H1 (cell line): ENCODE measurements around the gene ANKRD9. TPM values are rescaled to one million over a fixed set of nuclear protein-coding genes. Genes with fewer than 3 reads are reported as not detected.

Experiments
- CTCF ChIA-PET: fragments of 300-600 bp; sonication (Branson Sonifier 250); formaldehyde crosslinking; loops from one replicate; lab custom pipeline; 2021; ENCODE audit not compliant: partially characterized antibody; lab: Charles Lee
- POLR2A ChIA-PET: fragments of 300-600 bp; sonication (Branson Sonifier 250); formaldehyde crosslinking; loops from one replicate; lab custom pipeline; 2021; ENCODE audit warnings: inconsistent platforms; ENCODE audit not compliant: partially characterized antibody; lab: Charles Lee
- DNase-seq, 2 experiments: peaks; one replicate each; pipeline versions ENCODE4 v3.0.0 to v3.0.0-alpha.2; 2010 to 2022; ENCODE audit warnings: low spot score in 2 of 2, low read depth in 1 of 2, mixed read lengths in 1 of 2
- FAIRE-seq: peaks from 2 replicates; lab custom pipeline; 2011; peaks lifted over from hg19 to GRCh38; lab: Jason Lieb, UNC
- H2AFZ ChIP-seq: 2 replicates; pipeline ENCODE4 v1.8.1; 2012; ENCODE audit warnings: low read length, inconsistent platforms
- H2AK5ac ChIP-seq: 2 replicates; pipeline ENCODE4 v1.6.1; 2013; ENCODE audit warnings: low read depth, low read length
- H2BK120ac ChIP-seq: replicated peaks from 2 replicates; pipeline ENCODE3; 2013; ENCODE audit warnings: low read depth, low read length, inconsistent platforms
- H2BK12ac ChIP-seq: 2 replicates; pipeline ENCODE4 v1.6.1; 2013; ENCODE audit warnings: low read depth, low read length
- H2BK15ac ChIP-seq: 2 replicates; pipeline ENCODE4 v1.6.1; 2013; ENCODE audit warnings: low read length
- H2BK20ac ChIP-seq: 2 replicates; pipeline ENCODE4 v1.6.1; 2013; ENCODE audit warnings: low read length
- H2BK5ac ChIP-seq: 2 replicates; pipeline ENCODE4 v1.6.1; 2013; ENCODE audit warnings: low read depth, low read length
- H3K14ac ChIP-seq: 2 replicates; pipeline ENCODE4 v1.6.1; 2013; ENCODE audit warnings: inconsistent platforms; ENCODE audit not compliant: insufficient read length
- H3K18ac ChIP-seq: 2 replicates; pipeline ENCODE4 v1.6.1; 2013; ENCODE audit warnings: low read length; ENCODE audit errors: extremely low read depth
- H3K23ac ChIP-seq: 2 replicates; pipeline ENCODE4 v1.6.1; 2013; ENCODE audit warnings: inconsistent platforms; ENCODE audit not compliant: insufficient read length
- H3K23me2 ChIP-seq: 2 replicates; pipeline ENCODE4 v1.6.1; 2013; ENCODE audit warnings: low read depth, low read length
- H3K27ac ChIP-seq: 2 replicates; pipeline ENCODE4 v1.6.1; 2011; ENCODE audit warnings: low read depth, low read length, inconsistent platforms
- H3K27me3 ChIP-seq, 4 experiments: replicated peaks in 1 of 4; 1 replicate in 1 of 4; 2 replicates in 3 of 4; pipeline versions ENCODE4 v1.6.1 to v1.8.1; 2011 to 2013; ENCODE audit warnings: low read length in 3 of 4, mild to moderate bottlenecking in 3 of 4, inconsistent platforms in 2 of 4, mixed read lengths in 2 of 4, moderate library complexity in 1 of 4; ENCODE audit not compliant: control insufficient read depth in 3 of 4, insufficient read depth in 3 of 4; ENCODE audit errors: extremely low read depth in 1 of 4
- H3K36me3 ChIP-seq, 4 experiments: 2 replicates each; pipeline versions ENCODE4 v1.6.1 to v1.8.1; 2011 to 2013; ENCODE audit warnings: mild to moderate bottlenecking in 4 of 4, low read length in 3 of 4, moderate library complexity in 2 of 4, control low read depth in 1 of 4, inconsistent platforms in 1 of 4; ENCODE audit not compliant: insufficient read depth in 4 of 4, control insufficient read depth in 2 of 4
- H3K4ac ChIP-seq: replicated peaks from 2 replicates; pipeline ENCODE3; 2013; ENCODE audit warnings: low read length, low read depth, mixed read lengths, inconsistent platforms; ENCODE audit not compliant: insufficient read length
- H3K4me1 ChIP-seq, 4 experiments: replicated peaks in 1 of 4; 1 replicate in 1 of 4; 2 replicates in 3 of 4; pipeline versions ENCODE4 v1.6.1 to v1.8.1; 2011 to 2013; ENCODE audit warnings: low read length in 3 of 4, inconsistent platforms in 2 of 4, mixed read lengths in 1 of 4; ENCODE audit not compliant: insufficient read depth in 4 of 4, control insufficient read depth in 3 of 4
- H3K4me2 ChIP-seq, 2 experiments: 2 replicates each; pipeline versions ENCODE4 v1.6.1 to v1.8.1; 2011 to 2013; ENCODE audit warnings: low read depth in 2 of 2, low read length in 2 of 2, control low read depth in 1 of 2, inconsistent platforms in 1 of 2, mild to moderate bottlenecking in 1 of 2; ENCODE audit not compliant: insufficient read depth in 1 of 2
- H3K4me3 ChIP-seq, 4 experiments: fragments of 200-600, 300-600 bp in 1 of 4; sonication (generic), shearing (Covaris generic), sonication (Bioruptor Twin) in 1 of 4; 2 replicates each; pipeline versions ENCODE4 v1.5.1 to v1.8.1; 2011 to 2016; ENCODE audit warnings: low read length in 4 of 4, low read depth in 3 of 4, control low read depth in 2 of 4, inconsistent platforms in 2 of 4, mild to moderate bottlenecking in 2 of 4, mixed read lengths in 1 of 4, moderate library complexity in 1 of 4; ENCODE audit not compliant: insufficient read depth in 2 of 4; ENCODE audit errors: extremely low read depth in 1 of 4
- H3K56ac ChIP-seq: replicated peaks from 2 replicates; pipeline ENCODE3; 2013; ENCODE audit warnings: low read depth, mild to moderate bottlenecking, mixed read lengths, low read length, inconsistent platforms; ENCODE audit not compliant: insufficient read length
- H3K79me1 ChIP-seq: 2 replicates; pipeline ENCODE4 v1.6.1; 2013; ENCODE audit warnings: low read depth, low read length, control low read depth
- H3K79me2 ChIP-seq, 2 experiments: 2 replicates each; pipeline versions ENCODE4 v1.6.1 to v1.8.1; 2012 to 2013; ENCODE audit warnings: low read length in 2 of 2, mild to moderate bottlenecking in 2 of 2, inconsistent platforms in 1 of 2; ENCODE audit not compliant: insufficient read depth in 2 of 2, control insufficient read depth in 1 of 2
- H3K9ac ChIP-seq, 4 experiments: replicated peaks in 1 of 4; 1 replicate in 1 of 4; 2 replicates in 3 of 4; pipeline versions ENCODE4 v1.6.1 to v1.8.1; 2011 to 2013; ENCODE audit warnings: low read depth in 3 of 4, low read length in 3 of 4, control low read depth in 2 of 4, mild to moderate bottlenecking in 2 of 4, moderate library complexity in 2 of 4, inconsistent platforms in 1 of 4; ENCODE audit errors: extremely low read depth in 1 of 4
- H3K9me3 ChIP-seq, 2 experiments: 2 replicates each; pipeline versions ENCODE4 v1.6.1 to v1.8.1; 2012 to 2013; ENCODE audit warnings: mild to moderate bottlenecking in 2 of 2, moderate library complexity in 2 of 2, control low read depth in 1 of 2, inconsistent platforms in 1 of 2, low read depth in 1 of 2, low read length in 1 of 2, mixed read lengths in 1 of 2; ENCODE audit not compliant: insufficient read depth in 2 of 2
- H4K20me1 ChIP-seq, 2 experiments: replicated peaks in 1 of 2; 2 replicates each; pipeline versions ENCODE3 to v1.8.1; 2011 to 2013; ENCODE audit warnings: inconsistent platforms in 2 of 2, low read length in 2 of 2, mild to moderate bottlenecking in 1 of 2; ENCODE audit not compliant: insufficient read depth in 2 of 2, control insufficient read depth in 1 of 2
- H4K5ac ChIP-seq: 2 replicates; pipeline ENCODE4 v1.6.1; 2013; ENCODE audit warnings: low read length, low read depth, mixed read lengths, inconsistent platforms; ENCODE audit not compliant: insufficient read length
- H4K8ac ChIP-seq: 2 replicates; pipeline ENCODE4 v1.8.0; 2013; ENCODE audit warnings: mild to moderate bottlenecking, moderate library complexity, low read length, inconsistent platforms; ENCODE audit not compliant: insufficient read depth; ENCODE audit errors: extremely low read depth
- H4K91ac ChIP-seq: replicated peaks from 2 replicates; pipeline ENCODE3; 2013; ENCODE audit warnings: low read length, mixed read lengths, inconsistent platforms; ENCODE audit not compliant: insufficient read length
- ATF2 ChIP-seq: IDR thresholded peaks from 2 replicates; pipeline ENCODE4 v1.6.1; 2012; ENCODE audit warnings: low read length, inconsistent platforms
- CBX8 ChIP-seq: fragments of 300-800, 300-1000 bp; sonication (generic); IDR thresholded peaks from 2 replicates; pipeline ENCODE4 v1.7.1; 2016; ENCODE audit warnings: low read depth, low read length, borderline replicate concordance
- CEBPB ChIP-seq: IDR thresholded peaks from 2 replicates; pipeline ENCODE4 v1.6.1; 2012; ENCODE audit warnings: low read depth, low read length
- E2F6 ChIP-seq: IDR thresholded peaks from 2 replicates; pipeline ENCODE4 v1.6.1; 2012; ENCODE audit warnings: inconsistent platforms
- JUND ChIP-seq: IDR thresholded peaks from 2 replicates; pipeline ENCODE4 v1.6.1; 2011; ENCODE audit warnings: mild to moderate bottlenecking, improper control_type of control experiment, low read length
- KDM5A ChIP-seq: fragments of 200-600 bp; IDR thresholded peaks from 2 replicates; pipeline ENCODE4 v1.7.1; 2012; ENCODE audit warnings: mild to moderate bottlenecking, low read length, inconsistent platforms, mixed read lengths
- SP1 ChIP-seq: IDR thresholded peaks from 2 replicates; pipeline ENCODE4 v1.6.1; 2011; ENCODE audit warnings: low read depth, low read length
- SP2 ChIP-seq: IDR thresholded peaks from 2 replicates; pipeline ENCODE4 v1.6.1; 2012; ENCODE audit warnings: mild to moderate bottlenecking, low read length, inconsistent platforms
- TBP ChIP-seq: IDR thresholded peaks from 2 replicates; pipeline ENCODE4 v1.6.1; 2011; ENCODE audit warnings: low read depth, low read length, improper control_type of control experiment
- TCF12 ChIP-seq: IDR thresholded peaks from 2 replicates; pipeline ENCODE4 v1.6.1; 2011; ENCODE audit warnings: low read depth, mild to moderate bottlenecking, low read length
- YY1 ChIP-seq: IDR thresholded peaks from 2 replicates; pipeline ENCODE4 v1.6.1; 2011; ENCODE audit warnings: low read depth, mild to moderate bottlenecking, low read length
- WGBS, 2 experiments: shearing (Covaris generic) in 1 of 2; methylation state at CpG; one replicate each; pipeline versions ENCODE4 v1.1.6 to v1.1.7; 2013 to 2015; ENCODE audit warnings: low lambda C conversion rate in 2 of 2, mixed read lengths in 2 of 2, inconsistent platforms in 1 of 2, low coverage in 1 of 2, missing lambda C conversion rate in 1 of 2; ENCODE audit not compliant: insufficient replicate concordance in 2 of 2, insufficient coverage in 1 of 2, insufficient read length in 1 of 2; ENCODE audit errors: extremely low coverage in 1 of 2, missing lambda C conversion rate in 1 of 2; 5-methylcytosine and 5-hydroxymethylcytosine counted together
- polyA plus RNA-seq, 7 experiments: library from polyadenylated mRNA; depleted of rRNA in 3 of 7; stranded (reverse) in 5 of 7; unstranded in 2 of 7; fragments of >200 nt in 5 of 7; fragments of 200-250 nt in 2 of 7; gene quantifications; 1 replicate in 5 of 7; 2 replicates in 1 of 7; 4 replicates in 1 of 7; pipeline versions ENCODE4 v1.2.1 to v1.2.3, GENCODE V29; 2011 to 2013; ENCODE audit warnings: missing spikeins in 2 of 7, mixed read lengths in 2 of 7
- total RNA-seq: library from RNA; stranded (reverse); fragmentation: NEBNext Ultra II Directional; extraction: Animal tissue kit (Norgen Biotek cat#: 25700); gene quantifications from 2 replicates; pipeline ENCODE4 v1.2.1, GENCODE V29; 2021

The ANKRD9 gene
- total and polyA plus RNA-seq, 2 of the 8 experiments (the other 6 are each of a cell fraction or from before 2014, with no cell fraction given) = 37.0 to 41.8 TPM

- 0 out of 8 replicates have a peak, but pooled peaks cover 0 to 3% (median 0%) of the 10 kb centered on the region in 4 experiments for H3K36me3 ChIP-seq
- H3K23ac ChIP-seq = no peak overlapping the region
- no peak overlapping the region for H2BK15ac ChIP-seq
- no peak overlapping the region for H2AFZ ChIP-seq
- no peak for DNase-seq
- no peaks in the 10 kb centered on the region; the same call in 1 of the 2 replicates for H3K23me2 ChIP-seq
- H2AK5ac ChIP-seq = no peak overlapping the region
- H3K4me1 ChIP-seq = no peaks in the 10 kb centered on the region; a peak in 1 of 7 replicates
- H4K5ac ChIP-seq = no peak overlapping the region
- no peaks in the 10 kb centered on the region; the same call in 1 of the 2 replicates for H3K79me1 ChIP-seq
- 89% methylated on average over 14 of the region's 14 CpGs; no CpG with 5 or more reads in 1 of the 2 experiments for WGBS, 2 experiments
- H3K27me3 ChIP-seq = no peaks in the 10 kb centered on the region; a peak in 1 of 7 replicates
- no peak overlapping the region for H3K27ac ChIP-seq
- no peak overlapping the region for H3K9ac ChIP-seq
- no peak overlapping the region for H3K4me3 ChIP-seq
- H3K18ac ChIP-seq = no peak overlapping the region
- no peak overlapping the region for H3K4me2 ChIP-seq
- H2BK20ac ChIP-seq = no peak overlapping the region
- H4K20me1 ChIP-seq = peaks cover 0 to 4% of the 10 kb centered on the region in 2 experiments
- ChIA-PET CTCF (interaction anchor here (0.7 to 5.4 kb wide), 17 partner anchors 8 to 273 kb away, joined by 3 to 42 read pairs (median 5); partner anchors contain the start of gene ANKRD9), POLR2A (no interaction called here)
- H2BK5ac ChIP-seq = 0 out of 2 replicates have a peak overlapping the region, but pooled peaks have one; percentile 9
- H2BK12ac ChIP-seq = no peak overlapping the region
- no peak for FAIRE-seq
- H3K9me3 ChIP-seq = no peaks in the 10 kb centered on the region
- no peak overlapping the region for H3K4ac ChIP-seq
- no peak overlapping the region for H3K14ac ChIP-seq
- no peak overlapping the region; the same call in 1 of the 2 replicates for H4K8ac ChIP-seq
- no peak overlapping the region for H3K56ac ChIP-seq
- no peak overlapping the region for H4K91ac ChIP-seq
- no peaks in the 10 kb centered on the region for H3K79me2 ChIP-seq
- no peak overlapping the region for H2BK120ac ChIP-seq
- TF ChIP-seq CEBPB (no peak), ATF2 (no peak), TBP (no peak), SP2 (no peak), E2F6 (no peak), YY1 (no peak), SP1 (no peak), JUND (no peak), KDM5A (no peak), TCF12 (no peak), CBX8 (no peak)
Observed at GRCh38 chr14:102500158-102500662, 9.4 kb downstream of the ANKRD9 start.
